ENCODE data around the gene PTPRN2.

DNA sequence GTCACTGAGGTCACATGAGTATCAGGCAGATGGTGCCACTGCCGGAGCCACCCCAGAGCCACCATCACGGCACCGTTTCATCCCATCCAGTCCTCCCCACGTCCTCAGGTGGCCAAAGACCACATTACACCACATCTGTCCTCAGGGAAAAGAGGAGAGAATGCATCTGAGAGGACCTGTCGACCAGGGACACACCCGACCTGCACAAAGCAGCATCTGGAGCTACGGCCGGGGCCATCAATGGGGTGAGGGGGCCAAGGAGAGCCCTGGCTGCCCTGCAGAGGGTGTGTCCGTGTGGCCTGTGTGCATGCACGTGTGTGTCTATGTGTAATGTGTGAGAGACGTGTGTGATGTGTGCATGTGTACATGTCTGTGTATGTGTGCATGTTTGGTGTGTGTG, 770.2 kb downstream of the PTPRN2 start:
- TF ChIP-seq POLR3A (IDR thresholded peaks at IDR 0.05; ENCODE audit: borderline replicate concordance, extremely low read depth, insufficient read depth, insufficient read length) (no peak), SP1 (CRISPR knock-in tag; IDR thresholded peaks at IDR 0.05) (no peak), ZNF785 (CRISPR knock-in tag; IDR thresholded peaks at IDR 0.05) (no peak), EGR1 (conservative IDR thresholded peaks at IDR 0.05) (no peak), CTCF (IDR thresholded peaks at IDR 0.05 in 2 of 3, conservative IDR thresholded peaks at IDR 0.05 in 1 of 3; ENCODE audit: insufficient read depth in 2 of 3, low read depth in 1 of 3, low read length in 3 of 3) (no peak), EZH2 (IDR thresholded peaks at IDR 0.05; ENCODE audit: borderline replicate concordance, low read depth, low read length) (no peak), MAFK (IDR thresholded peaks at IDR 0.05; ENCODE audit: low read length) (no peak), CREB1 (IDR thresholded peaks at IDR 0.05) (no peak), CREB1 (CRISPR knock-in tag; IDR thresholded peaks at IDR 0.05) (no peak), CXXC5 (CRISPR knock-in tag; IDR thresholded peaks at IDR 0.05) (no peak)
